ENCODE data around the gene HABP2.

- TF ChIP-seq TAF1 (IDR thresholded peaks at IDR 0.05; ENCODE audit: borderline replicate concordance, low read depth, low read length) (no peak), POLR2A (IDR thresholded peaks at IDR 0.05; ENCODE audit: low read depth, low read length) (no peak)
Measured at GRCh38 chr10:113628607-113629153, 75.8 kb downstream of the HABP2 start.
